Measurements from ENCODE around the gene RAMP1.
"Not testable (repeated sequence)": the region's sequence is repeated elsewhere in the genome, so short reads cannot be mapped to it uniquely, and the experiment has no call there.

RAMP1 gene

GRCh38 chr2:237922641-237923361, 63.4 kb downstream of the RAMP1 start:
- FAIRE-seq = no peak

- FAIRE-seq = no peak
These were observed 64.2 kb downstream of the RAMP1 start for GRCh38 chr2:237923481-237924163.

GRCh38 chr2:237924164-237924534, 64.7 kb downstream of the RAMP1 start:
- no peak for FAIRE-seq

GRCh38 chr2:237927135-237927534, 67.7 kb downstream of the RAMP1 start:
- no peak for FAIRE-seq

DNA sequence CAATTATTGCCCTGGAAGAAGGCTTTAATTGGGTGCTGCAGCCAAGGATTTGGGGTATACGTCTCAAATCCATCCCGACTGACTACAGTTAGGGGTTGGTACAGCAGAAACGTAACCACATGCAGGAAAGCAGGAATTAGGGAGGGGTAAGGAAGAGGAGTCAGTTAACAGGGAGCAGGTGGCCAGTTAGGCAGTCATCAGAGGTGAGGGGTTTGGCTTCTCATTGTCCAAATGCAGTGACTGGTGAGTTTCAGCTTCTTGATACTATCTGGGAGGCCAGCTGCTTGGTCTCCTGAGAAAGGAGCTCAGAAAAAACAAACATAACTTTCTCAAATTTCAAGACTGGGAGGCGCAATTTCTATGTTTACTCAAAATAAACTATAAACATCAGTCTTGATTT, 68.6 kb downstream of the RAMP1 start:
- no peak for FAIRE-seq

DNA sequence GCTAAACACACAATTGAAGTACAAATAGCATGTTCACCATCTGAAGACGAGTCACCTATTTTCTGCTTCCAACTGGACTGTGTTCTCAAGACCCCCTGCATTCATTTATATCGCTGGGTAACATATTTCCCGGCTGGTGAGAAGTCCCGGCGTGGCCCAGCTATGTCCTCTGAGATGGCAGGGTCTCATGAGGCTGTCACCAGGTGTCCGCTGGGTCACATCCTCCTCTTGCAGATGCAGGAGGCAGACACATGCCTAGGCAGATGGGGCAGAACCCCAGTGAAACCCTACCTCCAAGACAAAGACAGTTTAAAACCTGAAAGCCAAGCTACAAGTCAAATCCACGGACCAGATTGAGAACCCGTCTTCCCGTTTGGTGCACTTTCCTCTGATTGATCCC, 70.6 kb downstream of the RAMP1 start:
- no peak for FAIRE-seq

DNA sequence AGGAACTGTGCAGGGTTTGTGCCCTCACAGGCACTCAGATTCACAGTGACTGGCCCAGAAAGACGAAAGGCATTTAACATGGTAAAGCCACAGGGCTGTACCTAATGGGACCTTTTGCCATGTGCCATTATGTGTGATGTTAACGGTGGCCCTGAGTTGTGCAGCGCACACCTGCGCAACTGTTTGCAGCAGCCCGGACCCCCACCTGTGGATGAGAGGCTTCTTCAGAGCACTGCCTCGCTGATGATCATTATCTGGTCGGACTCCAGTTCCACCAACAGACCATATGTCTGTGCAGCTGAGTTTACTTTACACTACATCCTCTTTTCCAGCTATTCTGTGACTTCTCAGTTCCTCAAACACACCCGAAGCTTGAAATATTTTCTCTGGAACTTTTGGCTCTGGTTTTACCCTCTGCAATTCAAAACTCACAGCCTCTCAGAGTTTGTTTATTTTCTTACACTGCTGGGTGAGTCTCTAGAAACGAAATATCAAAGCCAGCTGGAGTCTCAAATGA, 71.8 kb downstream of the RAMP1 start:
- FAIRE-seq = no peak

DNA sequence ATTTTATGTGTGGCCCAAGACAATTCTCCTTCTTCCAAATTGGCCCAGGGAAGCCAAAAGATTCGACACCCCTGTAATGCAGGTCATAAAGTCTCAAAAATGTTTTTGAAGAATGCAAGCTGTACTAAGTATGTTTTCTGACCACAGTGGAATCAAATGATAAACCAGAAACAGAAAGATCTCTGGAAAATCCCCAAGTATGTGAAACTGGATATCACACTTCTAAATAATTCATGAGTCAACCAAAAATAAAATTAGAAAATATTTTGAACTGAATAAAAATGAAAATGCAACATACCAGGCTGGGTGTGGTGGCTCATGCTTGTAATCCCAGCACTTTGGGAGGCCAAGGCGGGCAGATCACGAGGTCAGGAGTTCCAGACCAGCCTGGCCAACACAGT, 73.3 kb downstream of the RAMP1 start:
- no peak for FAIRE-seq

DNA sequence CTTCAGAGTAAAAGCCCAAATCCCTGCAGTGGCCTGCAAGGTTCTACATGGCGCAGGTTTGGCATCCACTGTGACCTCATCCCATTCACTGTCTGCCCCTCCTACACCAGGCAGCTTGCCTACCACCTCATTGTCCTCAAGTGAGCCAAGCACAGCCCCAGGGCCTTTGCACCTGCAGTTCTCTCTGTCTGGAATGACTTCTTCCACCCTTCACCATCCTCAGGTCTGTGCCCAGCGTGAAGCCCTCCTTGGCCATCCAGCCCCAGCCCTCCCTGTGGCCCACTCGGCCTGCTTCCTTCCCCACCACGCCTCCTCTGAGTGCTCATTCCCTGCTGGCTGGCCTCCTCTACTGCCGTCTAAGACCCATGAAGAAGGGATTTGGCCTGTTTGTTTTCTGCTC, 74.8 kb downstream of the RAMP1 start:
- no peak for FAIRE-seq

DNA sequence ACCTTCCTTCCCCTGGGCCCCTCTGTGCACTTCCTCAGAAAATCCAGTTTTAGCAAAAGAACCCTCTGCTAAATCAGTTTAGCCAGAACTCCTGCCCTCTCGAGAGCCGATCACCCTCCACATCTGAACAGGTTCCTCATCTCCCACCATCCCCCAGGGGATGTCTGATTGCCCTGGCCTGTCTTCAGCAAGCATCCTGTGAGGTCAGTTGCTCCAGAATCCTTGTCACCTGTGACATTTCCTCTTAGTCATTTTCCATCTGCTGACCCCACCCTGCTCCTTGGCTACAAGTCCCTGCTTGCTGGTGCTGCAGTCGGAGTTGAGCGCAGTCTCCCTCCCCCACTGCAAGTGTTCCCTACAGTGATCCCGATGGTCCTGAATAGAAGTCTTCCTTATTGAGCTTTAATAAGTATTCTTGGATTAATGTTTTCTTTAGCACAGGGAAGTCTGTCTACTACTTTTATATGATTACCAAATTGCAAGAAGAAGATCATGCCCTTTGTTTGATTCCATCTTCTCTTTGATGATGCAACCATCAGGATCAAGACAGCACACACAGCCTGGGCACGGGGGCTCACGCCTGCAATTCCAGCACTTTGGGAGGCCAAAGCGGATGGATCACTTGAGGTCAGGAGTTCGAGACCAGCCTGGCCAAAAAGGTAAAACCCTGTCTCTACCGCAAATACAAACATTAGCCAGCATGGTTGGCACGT, 76.5 kb downstream of the RAMP1 start:
- FAIRE-seq = no peak

GRCh38 chr2:237939251-237939650, 79.8 kb downstream of the RAMP1 start:
- no peak for FAIRE-seq

DNA sequence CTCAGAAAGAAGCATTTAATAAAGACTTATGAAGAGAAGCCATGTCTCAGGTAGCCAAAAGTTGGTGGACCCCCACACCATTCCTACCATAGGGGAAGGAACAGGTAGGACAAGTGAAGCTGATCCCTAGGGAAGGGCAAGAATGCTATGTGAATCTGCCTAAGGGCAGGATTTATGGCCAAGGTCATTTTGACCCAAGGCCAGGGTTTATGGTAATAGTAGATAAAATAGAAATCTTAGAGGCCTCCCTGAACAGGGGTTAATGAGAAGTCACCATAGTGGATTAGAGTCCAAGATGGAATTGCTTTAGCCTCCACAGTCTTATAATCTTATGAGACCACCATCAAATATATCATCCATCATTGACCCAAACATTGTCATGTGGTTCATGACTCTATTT, 81.4 kb downstream of the RAMP1 start:
- FAIRE-seq = no peak

DNA sequence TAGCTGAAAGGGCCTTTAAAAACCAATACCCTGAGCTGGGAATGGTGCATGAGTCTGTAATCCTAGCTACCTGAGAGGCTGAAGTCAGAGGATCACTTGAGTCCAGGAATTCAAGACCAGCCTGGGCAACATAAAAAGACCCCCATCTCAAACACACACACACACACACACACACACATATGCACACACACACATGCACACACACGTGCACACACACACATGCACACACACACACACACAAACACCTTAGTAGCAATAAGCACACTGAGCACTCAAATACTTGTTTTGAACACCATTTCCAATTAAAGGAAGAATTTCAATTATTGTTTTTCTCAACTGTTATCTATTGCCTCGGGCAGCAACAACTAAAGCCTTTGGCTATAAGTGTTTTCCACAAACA, 81.8 kb downstream of the RAMP1 start:
- no peak for FAIRE-seq

DNA sequence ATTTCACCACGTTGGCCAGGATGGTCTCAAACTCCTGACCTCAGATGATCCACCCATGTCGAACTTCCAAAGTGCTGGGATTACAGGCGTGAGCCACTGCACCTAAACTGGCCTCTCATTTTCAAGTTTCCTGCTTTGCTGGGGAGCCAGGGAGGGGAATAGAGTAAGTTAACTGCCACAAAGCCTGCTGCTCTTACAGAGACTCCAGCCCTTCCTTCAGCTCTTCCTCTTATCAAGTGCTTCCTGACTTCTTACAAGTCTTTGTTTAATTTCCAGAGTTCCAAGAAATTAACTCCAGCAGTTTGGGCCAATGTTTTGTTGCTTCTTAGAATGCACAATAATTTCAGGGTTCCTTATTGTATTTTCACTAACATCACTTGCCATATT, 83.1 kb downstream of the RAMP1 start:
- no peak for FAIRE-seq

- FAIRE-seq = no peak
These were observed 84.1 kb downstream of the RAMP1 start for GRCh38 chr2:237943395-237944094.

DNA sequence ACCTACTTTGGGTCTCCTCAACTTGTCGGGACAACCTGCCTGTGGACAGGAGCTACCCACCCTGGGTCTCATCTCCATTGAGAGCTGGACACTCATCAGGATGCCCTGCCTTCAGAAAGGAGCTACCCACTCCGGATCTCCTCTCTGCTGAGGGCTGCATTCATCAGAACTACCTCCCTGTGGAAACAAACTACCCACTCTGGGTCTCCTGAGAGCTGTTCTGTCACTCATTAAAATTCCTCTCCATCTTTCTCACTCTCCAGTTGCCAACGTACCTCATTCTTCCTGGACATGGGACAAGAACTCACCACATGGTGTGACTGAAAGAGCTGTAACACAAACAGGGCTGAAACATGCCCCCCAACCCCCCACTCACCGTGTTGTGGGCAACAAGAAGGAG, 84.9 kb downstream of the RAMP1 start:
- FAIRE-seq = no peak

GRCh38 chr2:237946423-237946822, 87.0 kb downstream of the RAMP1 start:
- no peak for FAIRE-seq

DNA sequence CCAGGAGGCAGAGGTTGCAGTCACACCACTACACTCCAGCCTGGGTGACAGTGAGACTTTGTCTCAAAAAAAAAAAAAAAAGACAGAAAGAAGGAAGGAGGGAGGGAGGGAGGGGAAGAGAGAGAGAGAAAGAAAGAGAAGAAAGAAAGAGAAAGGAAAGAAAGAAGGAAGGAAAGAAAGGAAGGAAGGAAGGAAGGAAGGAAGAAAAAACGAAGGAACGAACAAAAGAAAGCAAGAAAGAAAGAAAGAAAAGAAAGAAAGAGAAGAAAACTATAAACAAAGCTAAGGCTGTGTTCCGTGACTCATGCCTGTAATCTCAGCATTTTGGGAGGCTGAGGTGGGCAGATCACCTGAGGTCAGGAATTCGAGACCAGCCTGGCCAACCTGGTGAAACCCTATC, 91.9 kb downstream of the RAMP1 start:
- not testable (repeated sequence) for FAIRE-seq

GRCh38 chr2:237951878-237952277, 92.5 kb downstream of the RAMP1 start:
- no peak for FAIRE-seq

- no peak for FAIRE-seq
These were observed 93.4 kb downstream of the RAMP1 start for GRCh38 chr2:237952851-237953250.

- FAIRE-seq = no peak
These were observed 96.4 kb downstream of the RAMP1 start for GRCh38 chr2:237955640-237956401.

DNA sequence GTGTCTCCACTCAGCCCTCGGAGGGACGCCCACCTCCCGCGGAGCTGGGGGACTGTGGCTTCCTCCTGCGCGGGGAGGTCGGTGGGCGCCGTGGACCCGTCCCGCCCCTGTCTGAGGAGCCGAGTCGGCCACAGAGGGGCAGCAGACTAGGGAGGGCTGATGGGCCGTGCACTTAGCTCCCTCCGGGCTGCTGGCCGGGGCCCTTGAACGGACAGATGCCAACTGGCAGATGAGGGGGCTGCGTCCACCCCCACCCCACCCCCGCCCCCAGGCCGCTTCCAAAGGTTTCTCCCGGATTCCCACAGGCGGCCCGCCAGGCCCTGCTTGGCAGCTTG, 96.9 kb downstream of the RAMP1 start:
- FAIRE-seq = no peak

- FAIRE-seq = no peak
These were observed 102.2 kb downstream of the RAMP1 start for GRCh38 chr2:237961637-237962036.
